Hepatocyte (in vitro differentiated cells): ENCODE data around the gene RNF149. TPM values are rescaled to one million over a fixed set of nuclear protein-coding genes. Genes with fewer than 3 reads are reported as not detected.

Experiments used
- DNase-seq: peaks from one replicate; pipeline ENCODE4 v3.0.0-alpha.2; 2016; ENCODE audit warnings: low spot score
- H2AFZ ChIP-seq: fragments of 200-600 bp; sonication (generic); 2 replicates; pipeline ENCODE4 v1.6.0; 2016; ENCODE audit warnings: antibody characterized with exemption, mild to moderate bottlenecking
- H3K27ac ChIP-seq: fragments of 200-600 bp; sonication (generic); 2 replicates; pipeline ENCODE4 v1.5.1; 2016; ENCODE audit warnings: mild to moderate bottlenecking
- H3K27me3 ChIP-seq: fragments of 200-600 bp; sonication (generic); 2 replicates; pipeline ENCODE4 v1.6.1; 2016
- H3K36me3 ChIP-seq: fragments of 200-600 bp; sonication (generic); replicated peaks from 2 replicates; pipeline ENCODE4 v1.5.1; 2016; ENCODE audit warnings: low read depth; ENCODE audit not compliant: insufficient read depth
- H3K4me1 ChIP-seq: fragments of 200-600 bp; sonication (generic); 2 replicates; pipeline ENCODE4 v1.5.1; 2016; ENCODE audit warnings: mild to moderate bottlenecking, moderate library complexity; ENCODE audit not compliant: insufficient read depth
- H3K4me2 ChIP-seq: fragments of 200-600 bp; sonication (generic); 2 replicates; pipeline ENCODE4 v1.6.0; 2016
- H3K4me3 ChIP-seq: fragments of 200-600 bp; sonication (generic); 2 replicates; pipeline ENCODE4 v1.5.1; 2016; ENCODE audit warnings: mild to moderate bottlenecking
- H3K79me2 ChIP-seq: fragments of 200-600 bp; sonication (generic); 2 replicates; pipeline ENCODE4 v1.6.0; 2017; ENCODE audit warnings: mild to moderate bottlenecking
- H3K9me2 ChIP-seq: fragments of 200-600 bp; sonication (generic); replicated peaks from 2 replicates; pipeline ENCODE4 v1.6.0; 2017; ENCODE audit warnings: mild to moderate bottlenecking; ENCODE audit not compliant: insufficient read depth
- H3K9me3 ChIP-seq: fragments of 200-600 bp; sonication (generic); 2 replicates; pipeline ENCODE4 v1.5.1; 2016; ENCODE audit warnings: low read depth, mild to moderate bottlenecking
- H4K20me1 ChIP-seq: fragments of 200-600 bp; sonication (generic); 2 replicates; pipeline ENCODE4 v1.6.0; 2016; ENCODE audit warnings: mild to moderate bottlenecking; ENCODE audit not compliant: insufficient read depth, poor library complexity, severe bottlenecking
- EZH2 ChIP-seq: fragments of 200-600 bp; sonication (generic); IDR thresholded peaks from 2 replicates; pipeline ENCODE4 v1.6.1; 2016; ENCODE audit warnings: antibody characterized with exemption, mild to moderate bottlenecking, borderline replicate concordance
- EZH2phosphoT487 ChIP-seq: fragments of 200-600 bp; sonication (generic); IDR thresholded peaks from one replicate; pipeline ENCODE4 v1.6.1; 2018; ENCODE audit warnings: antibody characterized with exemption, mild to moderate bottlenecking, low read depth, moderate library complexity; ENCODE audit not compliant: unreplicated experiment, severe bottlenecking
- WGBS: methylation state at CpG from one replicate; pipeline ENCODE4 v1.1.6; 2016; ENCODE audit warnings: low lambda C conversion rate; ENCODE audit errors: missing lambda C conversion rate; 5-methylcytosine and 5-hydroxymethylcytosine counted together
- polyA plus RNA-seq: library from polyadenylated mRNA; unstranded; fragments of >200 nt; fragmentation: Nextera tagmentation; extraction: Ambion mirVana; gene quantifications from 2 replicates; pipeline ENCODE4 v1.2.1, GENCODE V29; 2016
- total RNA-seq: library from RNA; depleted of rRNA; stranded (reverse); fragments of >200 nt; gene quantifications from 2 replicates; pipeline ENCODE4 v1.2.3, GENCODE V29; 2014
- TF ChIP-seq, protein P1 (sequence below): fragments of 200-600 bp; sonication (generic); IDR thresholded peaks from 2 replicates; pipeline ENCODE4 v1.5.1; 2016; ENCODE audit warnings: antibody characterized with exemption, mild to moderate bottlenecking; ENCODE audit not compliant: poor library complexity

Gene RNF149
- total and polyA plus RNA-seq, 2 experiments from 2014 or later, result 60.7 to 64.6 TPM

DNA sequence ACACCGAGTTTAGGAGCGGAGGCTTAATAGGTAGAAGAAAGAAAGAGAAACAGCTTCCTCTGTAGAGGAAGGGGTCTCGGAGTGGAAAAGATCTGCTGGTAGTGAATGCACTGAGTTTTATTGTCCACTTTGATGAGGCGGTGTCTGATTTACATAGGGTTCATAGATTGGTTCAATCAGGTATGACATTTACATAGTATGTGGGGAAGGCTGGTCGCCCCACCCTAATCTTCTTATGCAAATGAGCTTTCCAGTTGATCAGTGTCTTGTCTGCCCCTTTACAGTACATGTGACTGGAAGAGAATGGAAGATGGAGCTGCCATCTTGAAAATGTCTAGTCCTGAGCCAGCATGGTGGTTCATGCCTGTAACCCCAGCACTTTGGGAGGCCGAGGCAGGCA lies 75.7 kb downstream of the RNF149 start:
- no peaks in the 10 kb centered on the region for H3K9me2 ChIP-seq
- no peaks in the 10 kb centered on the region for H3K27me3 ChIP-seq

DNA sequence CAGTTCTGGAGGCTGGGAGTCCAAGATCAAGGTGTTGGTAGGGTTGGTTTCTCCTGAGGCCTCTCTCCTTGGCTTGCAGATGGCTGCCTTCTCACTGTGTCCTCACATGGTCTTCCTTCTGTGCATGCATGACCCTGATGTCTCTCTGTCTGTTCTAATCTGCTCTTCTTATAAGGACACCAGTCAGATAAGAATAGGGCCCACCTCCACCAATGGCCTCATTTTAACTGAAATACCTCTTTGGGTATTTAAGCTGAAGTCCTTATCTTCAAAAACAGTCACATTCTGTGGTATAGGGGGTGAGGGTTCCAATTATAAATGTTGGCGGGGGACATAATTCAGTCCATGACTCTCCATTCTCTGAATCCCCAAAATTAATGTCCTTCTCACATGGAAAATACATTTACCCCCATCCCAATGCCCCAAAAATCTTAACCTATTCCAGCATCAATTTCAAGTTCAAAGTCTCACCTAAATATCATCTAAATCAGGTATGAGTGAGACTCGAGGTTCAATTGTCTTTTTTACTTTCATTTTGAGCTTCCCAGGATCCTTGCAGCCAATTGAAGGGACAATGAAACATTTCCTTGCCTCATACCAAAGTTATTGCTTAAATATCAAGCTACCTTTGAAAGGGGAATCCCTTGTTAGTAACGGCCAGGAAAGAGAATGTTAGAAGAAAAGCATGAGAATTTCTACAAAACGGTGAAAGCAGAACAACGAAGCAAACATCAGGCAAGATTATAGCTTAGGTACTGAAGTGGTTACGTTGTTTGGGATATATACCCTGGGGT lies 76.4 kb downstream of the RNF149 start:
- no peaks in the 10 kb centered on the region for H3K27me3 ChIP-seq
- WGBS, result 94% methylated on average over 6 of the region's 6 CpGs
- no peaks in the 10 kb centered on the region for H3K9me3 ChIP-seq
- H3K79me2 ChIP-seq, result no peaks in the 10 kb centered on the region
- no peaks in the 10 kb centered on the region for H3K36me3 ChIP-seq
- peak overlapping the region; percentile 85 for H3K27ac ChIP-seq
- no peaks in the 10 kb centered on the region for H4K20me1 ChIP-seq
- no peaks in the 10 kb centered on the region for H3K9me2 ChIP-seq
- no peak overlapping the region for H2AFZ ChIP-seq
- no peak for DNase-seq
- TF ChIP-seq EZH2phosphoT487 (no peak), EZH2 (no peak)
- TF ChIP-seq, protein P1, sequence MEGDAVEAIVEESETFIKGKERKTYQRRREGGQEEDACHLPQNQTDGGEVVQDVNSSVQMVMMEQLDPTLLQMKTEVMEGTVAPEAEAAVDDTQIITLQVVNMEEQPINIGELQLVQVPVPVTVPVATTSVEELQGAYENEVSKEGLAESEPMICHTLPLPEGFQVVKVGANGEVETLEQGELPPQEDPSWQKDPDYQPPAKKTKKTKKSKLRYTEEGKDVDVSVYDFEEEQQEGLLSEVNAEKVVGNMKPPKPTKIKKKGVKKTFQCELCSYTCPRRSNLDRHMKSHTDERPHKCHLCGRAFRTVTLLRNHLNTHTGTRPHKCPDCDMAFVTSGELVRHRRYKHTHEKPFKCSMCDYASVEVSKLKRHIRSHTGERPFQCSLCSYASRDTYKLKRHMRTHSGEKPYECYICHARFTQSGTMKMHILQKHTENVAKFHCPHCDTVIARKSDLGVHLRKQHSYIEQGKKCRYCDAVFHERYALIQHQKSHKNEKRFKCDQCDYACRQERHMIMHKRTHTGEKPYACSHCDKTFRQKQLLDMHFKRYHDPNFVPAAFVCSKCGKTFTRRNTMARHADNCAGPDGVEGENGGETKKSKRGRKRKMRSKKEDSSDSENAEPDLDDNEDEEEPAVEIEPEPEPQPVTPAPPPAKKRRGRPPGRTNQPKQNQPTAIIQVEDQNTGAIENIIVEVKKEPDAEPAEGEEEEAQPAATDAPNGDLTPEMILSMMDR, result no peak
- H3K4me2 ChIP-seq, result no peak overlapping the region
- peaks cover 8% of the 10 kb centered on the region for H3K4me1 ChIP-seq
- no peak overlapping the region for H3K4me3 ChIP-seq

More for the DNA sequence above, 75.7 kb downstream of the RNF149 start:
- Histone ChIP-seq H4K20me1 (no peaks in the 10 kb centered on the region), H3K4me1 (peaks cover 8% of the 10 kb centered on the region), H3K79me2 (no peaks in the 10 kb centered on the region), H3K9me3 (no peaks in the 10 kb centered on the region), H3K4me3 (no peak overlapping the region), H3K4me2 (no peak overlapping the region), H3K36me3 (no peaks in the 10 kb centered on the region), H2AFZ (no peak overlapping the region), H3K27ac (no peak overlapping the region)
- 93% methylated on average over 6 of the region's 6 CpGs for WGBS
- DNase-seq, result no peak
- TF ChIP-seq EZH2phosphoT487 (no peak), EZH2 (no peak)
- TF ChIP-seq, protein P1, result no peak

DNA sequence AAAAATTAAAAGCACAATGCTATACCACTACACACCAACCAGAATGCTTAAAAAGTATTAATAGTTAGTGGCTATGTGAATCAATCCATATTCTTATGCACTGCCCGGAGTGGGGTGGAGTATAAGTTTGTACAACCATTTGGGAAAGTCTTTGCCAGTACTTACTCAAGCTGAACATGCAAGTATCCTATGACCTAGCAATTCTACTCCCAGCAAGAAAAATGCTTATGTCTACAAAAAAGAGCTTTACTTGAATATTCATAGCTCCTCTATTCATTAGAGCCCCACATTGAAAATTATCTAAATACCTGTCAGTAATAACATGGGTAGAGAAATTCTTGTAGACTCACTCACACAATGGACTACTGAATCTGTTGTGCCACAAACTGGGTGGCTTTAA lies 77.3 kb downstream of the RNF149 start:
- Histone ChIP-seq H3K9me3 (no peaks in the 10 kb centered on the region), H3K4me2 (no peak overlapping the region), H3K27ac (peak overlapping the region; percentile 85), H2AFZ (no peak overlapping the region), H3K79me2 (no peaks in the 10 kb centered on the region), H3K27me3 (no peaks in the 10 kb centered on the region), H3K4me1 (peaks cover 8% of the 10 kb centered on the region), H3K9me2 (no peaks in the 10 kb centered on the region), H3K4me3 (no peak overlapping the region), H3K36me3 (no peaks in the 10 kb centered on the region), H4K20me1 (no peaks in the 10 kb centered on the region)
- no peak for DNase-seq
- TF ChIP-seq, protein P1, result no peak
- TF ChIP-seq EZH2phosphoT487 (no peak), EZH2 (no peak)
- WGBS, result 92% methylated on average over 1 of the region's 1 CpG
